HCT116 (cell line): ENCODE results near the gene PARVA. TPM values are rescaled to one million over a fixed set of nuclear protein-coding genes. Genes with fewer than 3 reads are reported as not detected.

Source experiments
- ATAC-seq: fragments of 200-7000 bp; cut with Tn5 transposase; 2 replicates; pipeline ENCODE4 v1.9.1; 2020; ENCODE audit warnings: mild to moderate bottlenecking, moderate library complexity
- BruUV-seq: library from RNA; stranded (reverse); fragments of 400-500 nt; replicated peaks from 2 replicates; lab custom pipeline; 2021; lab: Mats Ljungman, UMichigan
- CTCF ChIA-PET: fragments of 300-600 bp; sonication (Branson Sonifier 250); formaldehyde crosslinking; loops from one replicate; lab custom pipeline; 2021; ENCODE audit warnings: antibody characterized with exemption; lab: Charles Lee
- POLR2A ChIA-PET: fragments of 300-600, 350-600 bp; sonication (Branson Sonifier 250); formaldehyde crosslinking; loops from one replicate; lab custom pipeline; 2021; ENCODE audit warnings: antibody characterized with exemption; lab: Charles Lee
- RAD21 ChIA-PET, 2 experiments: fragments of 300-600 bp; sonication (Branson Sonifier 250); formaldehyde crosslinking; loops; one replicate each; lab custom pipeline; 2023; ENCODE audit warnings: low total read pairs in 2 of 2; ENCODE audit not compliant: uncharacterized antibody in 2 of 2, unreplicated experiment in 2 of 2, low non-redundant PET in 1 of 2; lab: Charles Lee
- DNase-seq: peaks from one replicate; pipeline ENCODE4 v3.0.0-alpha.2; 2010; ENCODE audit warnings: low read depth, low spot score
- H2AFZ ChIP-seq: fragments of 200-600 bp; shearing (Covaris generic), sonication (generic); 2 replicates; pipeline ENCODE4 v1.6.1; 2017; ENCODE audit warnings: low read depth, mixed run types, mixed read lengths, antibody characterized with exemption, low read length; ENCODE audit not compliant: poor library complexity, severe bottlenecking
- H3K27ac ChIP-seq: 2 replicates; pipeline ENCODE4 v1.5.1; 2012; ENCODE audit warnings: low read depth, low read length
- H3K27me3 ChIP-seq: fragments of 200-600 bp; sonication (generic); 2 replicates; pipeline ENCODE4 v1.6.1; 2016; ENCODE audit warnings: mixed run types, low read length, mixed read lengths; ENCODE audit not compliant: insufficient read depth
- H3K36me3 ChIP-seq, 2 experiments: fragments of 200-500 bp in 1 of 2; fragments of 200-600 bp in 1 of 2; sonication (Bioruptor generic) in 1 of 2; sonication (generic) in 1 of 2; 2 replicates each; pipeline versions ENCODE4 v1.5.1 to v1.6.1; 2014 to 2016; ENCODE audit warnings: low read length in 2 of 2, inconsistent platforms in 1 of 2, mixed read lengths in 1 of 2, mixed run types in 1 of 2; ENCODE audit not compliant: insufficient read depth in 2 of 2, control insufficient read depth in 1 of 2
- H3K4me1 ChIP-seq, 2 experiments: fragments of 200-600 bp in 1 of 2; sonication (generic) in 1 of 2; 2 replicates each; pipeline versions ENCODE4 v1.5.1 to v1.6.1; 2012 to 2017; ENCODE audit warnings: low read length in 2 of 2, inconsistent platforms in 1 of 2, mild to moderate bottlenecking in 1 of 2, mixed read lengths in 1 of 2, mixed run types in 1 of 2, moderate library complexity in 1 of 2; ENCODE audit not compliant: insufficient read depth in 2 of 2, control insufficient read depth in 1 of 2
- H3K4me2 ChIP-seq: fragments of 200-600 bp; sonication (generic); 2 replicates; pipeline ENCODE4 v1.6.1; 2017; ENCODE audit warnings: mixed run types, low read length, mixed read lengths
- H3K4me3 ChIP-seq, 2 experiments: fragments of 200-600 bp in 1 of 2; sonication (generic) in 1 of 2; replicated peaks in 1 of 2; 2 replicates each; pipeline ENCODE4 v1.5.1; 2011 to 2016; ENCODE audit warnings: low read length in 2 of 2, control low read depth in 1 of 2, low read depth in 1 of 2, mild to moderate bottlenecking in 1 of 2, mixed read lengths in 1 of 2, mixed run types in 1 of 2
- H3K79me2 ChIP-seq: fragments of 200-600 bp; sonication (generic); 2 replicates; pipeline ENCODE4 v1.6.1; 2017; ENCODE audit warnings: mild to moderate bottlenecking, mixed run types, low read length, moderate library complexity, mixed read lengths; ENCODE audit not compliant: insufficient read depth
- H3K9ac ChIP-seq: fragments of 200-600 bp; sonication (generic); 2 replicates; pipeline ENCODE4 v1.6.1; 2016; ENCODE audit warnings: low read length, mixed read lengths
- H3K9me2 ChIP-seq: fragments of 200-600 bp; sonication (generic), shearing (Covaris generic); 2 replicates; pipeline ENCODE4 v1.6.1; 2017; ENCODE audit warnings: mixed run types, mild to moderate bottlenecking, moderate library complexity; ENCODE audit not compliant: insufficient read depth
- H3K9me3 ChIP-seq, 2 experiments: fragments of 200-500 bp in 1 of 2; fragments of 200-600 bp in 1 of 2; sonication (Bioruptor generic) in 1 of 2; sonication (generic) in 1 of 2; 2 replicates each; pipeline ENCODE4 v1.6.1; 2014 to 2017; ENCODE audit warnings: low read length in 2 of 2, mixed read lengths in 2 of 2, inconsistent platforms in 1 of 2, low read depth in 1 of 2, mild to moderate bottlenecking in 1 of 2, mixed run types in 1 of 2, moderate library complexity in 1 of 2; ENCODE audit not compliant: control insufficient read depth in 1 of 2, insufficient read depth in 1 of 2
- H4K20me1 ChIP-seq: fragments of 200-600 bp; sonication (generic), shearing (Covaris generic); 2 replicates; pipeline ENCODE4 v1.6.1; 2017; ENCODE audit warnings: mixed run types, mild to moderate bottlenecking, moderate library complexity; ENCODE audit not compliant: insufficient read depth
- EGR1 ChIP-seq: IDR thresholded peaks from 2 replicates; pipeline ENCODE4 v1.6.1; 2012; ENCODE audit warnings: low read depth
- ELF1 ChIP-seq: IDR thresholded peaks from 2 replicates; pipeline ENCODE4 v1.6.1; 2012; ENCODE audit warnings: low read depth, borderline replicate concordance
- EZH2 ChIP-seq: fragments of 200-600 bp; sonication (generic); IDR thresholded peaks from 2 replicates; pipeline ENCODE4 v1.6.1; 2017; ENCODE audit warnings: antibody characterized with exemption, mixed run types
- EZH2phosphoT487 ChIP-seq: fragments of 200-600 bp; IDR thresholded peaks from 2 replicates; pipeline ENCODE4 v1.6.1; 2018; ENCODE audit warnings: antibody characterized with exemption, borderline replicate concordance
- FOSL1 ChIP-seq: IDR thresholded peaks from 2 replicates; pipeline ENCODE4 v1.6.1; 2012; ENCODE audit warnings: low read depth
- JUND ChIP-seq: IDR thresholded peaks from 2 replicates; pipeline ENCODE4 v1.6.1; 2012
- MAX ChIP-seq: IDR thresholded peaks from 2 replicates; pipeline ENCODE4 v1.6.1; 2012
- POLR2A ChIP-seq: IDR thresholded peaks from 2 replicates; pipeline ENCODE4 v1.7.0; 2011; ENCODE audit warnings: borderline replicate concordance; ENCODE audit not compliant: insufficient read depth, insufficient read length; ENCODE audit errors: extremely low read depth
- RAD21 ChIP-seq: IDR thresholded peaks from 2 replicates; pipeline ENCODE4 v1.6.1; 2012; ENCODE audit warnings: low read depth, mild to moderate bottlenecking
- SRF ChIP-seq: IDR thresholded peaks from 2 replicates; pipeline ENCODE4 v1.6.1; 2012; ENCODE audit warnings: low read depth
- TCF7L2 ChIP-seq: IDR thresholded peaks from 2 replicates; pipeline ENCODE4 v1.7.0; 2011; ENCODE audit warnings: borderline replicate concordance, inconsistent platforms; ENCODE audit not compliant: insufficient read depth, insufficient read length; ENCODE audit errors: extremely low read depth
- YY1 ChIP-seq: IDR thresholded peaks from 2 replicates; pipeline ENCODE4 v1.6.1; 2011; ENCODE audit warnings: low read length, low read depth, moderate library complexity, mild to moderate bottlenecking; ENCODE audit not compliant: insufficient replicate concordance; ENCODE audit errors: extremely low read depth
- ZFX ChIP-seq: fragments of 450-650 bp; IDR thresholded peaks from 2 replicates; pipeline ENCODE4 v1.6.1; 2017
- ZNF274 ChIP-seq: fragments of 200-500 bp; sonication (Bioruptor generic); IDR thresholded peaks from 2 replicates; pipeline ENCODE4 v1.6.1; 2014; ENCODE audit warnings: mild to moderate bottlenecking, low read depth, low read length, inconsistent platforms
- intact Hi-C: fragments of 100-400 bp; cut with micrococcal nuclease; formaldehyde crosslinking; loops from 2 replicates; pipeline ENCODE4 v1.10.0; 2022
- total RNA-seq: library from RNA; stranded (reverse); gene quantifications from one replicate; pipeline ENCODE4 v1.2.1, GENCODE V29; 2021; ENCODE audit not compliant: unreplicated experiment
- TF ChIP-seq, protein P1 (sequence below): IDR thresholded peaks from 2 replicates; pipeline ENCODE4 v1.6.1; 2012
- TF ChIP-seq, protein P2 (sequence below): IDR thresholded peaks from 2 replicates; pipeline ENCODE4 v1.6.1; 2012; ENCODE audit warnings: low read depth

PARVA gene
- total RNA-seq, 1 experiment from 2014 or later: 18.4 TPM

DNA sequence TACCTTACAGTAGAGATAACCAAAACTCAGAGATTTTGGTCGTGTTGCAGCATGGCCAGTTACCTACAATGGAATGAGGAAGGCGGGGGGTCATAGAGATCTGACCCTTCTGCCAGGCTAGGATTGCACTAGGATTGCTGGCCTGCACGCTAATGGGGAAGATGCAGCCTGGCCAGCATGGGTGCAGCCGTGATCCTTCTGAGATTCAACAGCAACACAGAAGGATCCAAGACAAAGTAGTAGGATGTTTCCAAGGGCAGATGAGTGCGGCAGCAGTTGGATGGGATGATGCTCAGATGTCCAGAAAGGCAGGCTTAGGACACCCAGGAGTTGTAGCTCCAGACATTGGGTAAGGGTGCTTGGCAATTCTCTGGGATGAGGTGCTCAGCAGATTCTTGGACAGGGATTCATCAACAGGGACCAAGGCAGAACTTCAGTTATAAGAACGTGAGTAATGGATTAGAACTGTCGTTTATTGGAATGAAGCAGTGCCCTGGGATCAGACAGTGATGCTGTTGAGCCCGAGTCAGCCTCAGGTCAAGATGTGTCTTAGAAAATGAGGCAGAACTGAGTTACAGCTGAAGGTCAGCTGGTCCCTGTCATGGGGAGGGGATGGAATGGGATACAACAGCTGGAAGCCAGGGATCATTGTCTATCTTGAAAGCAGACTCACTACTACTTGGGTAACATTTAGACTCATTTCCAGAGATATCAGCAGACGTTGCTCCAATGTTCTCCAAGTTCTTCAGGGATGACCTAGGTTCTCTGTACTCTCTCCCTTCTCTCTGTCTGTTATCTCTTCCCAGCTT is 71.0 kb downstream of the PARVA start:
- DNase-seq: no peak
- RAD21 ChIA-PET: no interaction called here
- BruUV-seq: no TSS peak

More for the DNA sequence above, 71.0 kb downstream of the PARVA start:
- TF ChIP-seq RAD21: no peak
- no peak for TF ChIP-seq YY1
- TF ChIP-seq ZFX: no peak
- TF ChIP-seq EGR1: no peak
- no peak for TF ChIP-seq FOSL1
- TF ChIP-seq, protein P1, sequence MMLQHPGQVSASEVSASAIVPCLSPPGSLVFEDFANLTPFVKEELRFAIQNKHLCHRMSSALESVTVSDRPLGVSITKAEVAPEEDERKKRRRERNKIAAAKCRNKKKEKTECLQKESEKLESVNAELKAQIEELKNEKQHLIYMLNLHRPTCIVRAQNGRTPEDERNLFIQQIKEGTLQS: no peak
- TF ChIP-seq EZH2: no peak
- TF ChIP-seq EZH2phosphoT487: no peak
- no peak for TF ChIP-seq MAX
- no peak for TF ChIP-seq ZNF274
- TF ChIP-seq JUND: no peak
- TF ChIP-seq TCF7L2: no peak
- no peak for TF ChIP-seq POLR2A
- no peak for TF ChIP-seq SRF
- TF ChIP-seq, protein P2, sequence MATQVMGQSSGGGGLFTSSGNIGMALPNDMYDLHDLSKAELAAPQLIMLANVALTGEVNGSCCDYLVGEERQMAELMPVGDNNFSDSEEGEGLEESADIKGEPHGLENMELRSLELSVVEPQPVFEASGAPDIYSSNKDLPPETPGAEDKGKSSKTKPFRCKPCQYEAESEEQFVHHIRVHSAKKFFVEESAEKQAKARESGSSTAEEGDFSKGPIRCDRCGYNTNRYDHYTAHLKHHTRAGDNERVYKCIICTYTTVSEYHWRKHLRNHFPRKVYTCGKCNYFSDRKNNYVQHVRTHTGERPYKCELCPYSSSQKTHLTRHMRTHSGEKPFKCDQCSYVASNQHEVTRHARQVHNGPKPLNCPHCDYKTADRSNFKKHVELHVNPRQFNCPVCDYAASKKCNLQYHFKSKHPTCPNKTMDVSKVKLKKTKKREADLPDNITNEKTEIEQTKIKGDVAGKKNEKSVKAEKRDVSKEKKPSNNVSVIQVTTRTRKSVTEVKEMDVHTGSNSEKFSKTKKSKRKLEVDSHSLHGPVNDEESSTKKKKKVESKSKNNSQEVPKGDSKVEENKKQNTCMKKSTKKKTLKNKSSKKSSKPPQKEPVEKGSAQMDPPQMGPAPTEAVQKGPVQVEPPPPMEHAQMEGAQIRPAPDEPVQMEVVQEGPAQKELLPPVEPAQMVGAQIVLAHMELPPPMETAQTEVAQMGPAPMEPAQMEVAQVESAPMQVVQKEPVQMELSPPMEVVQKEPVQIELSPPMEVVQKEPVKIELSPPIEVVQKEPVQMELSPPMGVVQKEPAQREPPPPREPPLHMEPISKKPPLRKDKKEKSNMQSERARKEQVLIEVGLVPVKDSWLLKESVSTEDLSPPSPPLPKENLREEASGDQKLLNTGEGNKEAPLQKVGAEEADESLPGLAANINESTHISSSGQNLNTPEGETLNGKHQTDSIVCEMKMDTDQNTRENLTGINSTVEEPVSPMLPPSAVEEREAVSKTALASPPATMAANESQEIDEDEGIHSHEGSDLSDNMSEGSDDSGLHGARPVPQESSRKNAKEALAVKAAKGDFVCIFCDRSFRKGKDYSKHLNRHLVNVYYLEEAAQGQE: no peak
- TF ChIP-seq ELF1: no peak
- Histone ChIP-seq H3K9me2 (no peaks in the 10 kb centered on the region), H3K9ac (no peak overlapping the region), H3K9me3 (no peaks in the 10 kb centered on the region), H3K4me3 (no peak overlapping the region), H2AFZ (no peak overlapping the region), H3K4me1 (peaks cover 0 to 12% of the 10 kb centered on the region in 2 experiments; a peak in 1 of 4 replicates), H3K27me3 (no peaks in the 10 kb centered on the region), H4K20me1 (no peaks in the 10 kb centered on the region), H3K4me2 (no peak overlapping the region), H3K79me2 (no peaks in the 10 kb centered on the region), H3K36me3 (no peaks in the 10 kb centered on the region), H3K27ac (no peak overlapping the region)
- intact Hi-C loops: no loop called here
- ATAC-seq: no peak
- CTCF ChIA-PET: no interaction called here
- POLR2A ChIA-PET: no interaction called here
